Measurements from ENCODE around the gene CNTNAP4. TPM values are rescaled to one million over a fixed set of nuclear protein-coding genes. Genes with fewer than 3 reads are reported as not detected.

The CNTNAP4 gene
- total RNA-seq, 1 experiment from 2014 or later, result not detected

DNA sequence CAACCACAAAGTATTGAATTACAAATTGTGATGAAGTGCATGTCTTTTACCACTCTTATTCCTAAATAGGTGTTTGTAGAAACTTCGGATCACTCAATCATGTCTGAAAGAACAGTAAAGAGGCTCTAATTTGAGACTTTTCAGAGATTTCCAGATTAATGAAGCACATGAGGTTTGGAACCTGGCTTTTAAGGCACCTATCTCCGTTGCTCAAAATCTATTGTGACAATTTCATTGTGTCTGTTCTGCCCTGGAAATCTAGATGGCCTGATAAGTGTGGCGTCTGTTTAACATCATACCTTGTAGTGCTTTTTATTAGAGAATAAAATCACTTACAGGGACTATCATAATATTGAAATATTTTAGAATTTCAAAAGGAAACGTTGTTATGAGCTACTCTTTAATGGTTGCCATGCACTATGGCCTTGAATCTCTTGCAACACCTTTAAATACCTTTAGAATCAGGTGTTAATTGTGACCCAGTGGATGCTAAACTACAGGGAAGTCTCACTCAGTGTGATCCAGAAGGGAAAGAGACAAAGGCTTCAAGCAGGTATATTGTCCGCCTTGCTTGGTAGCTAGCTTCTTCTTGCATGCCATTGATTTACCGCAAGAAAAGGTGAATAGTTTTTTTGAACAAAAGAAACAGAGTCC lies 210.3 kb downstream of the CNTNAP4 start:
- DNase-seq (ENCODE audit: low read depth), result no peak

DNA sequence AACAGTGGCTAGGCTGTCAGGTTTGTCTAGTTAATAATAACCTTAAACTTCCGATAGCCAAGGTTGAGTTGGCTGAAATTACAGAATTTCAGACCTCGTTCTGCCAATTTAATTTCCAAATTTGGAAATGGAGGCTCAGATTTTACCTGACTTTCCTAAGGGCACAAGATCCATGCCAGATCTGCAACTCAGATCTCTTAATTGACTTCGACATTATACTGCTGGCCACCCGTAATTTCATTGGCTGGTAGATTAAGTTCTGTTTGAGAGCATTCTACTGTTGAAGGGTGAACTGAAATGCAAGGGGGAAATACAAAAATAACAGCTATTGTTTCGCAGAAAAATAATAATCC lies 210.8 kb downstream of the CNTNAP4 start:
- DNase-seq (ENCODE audit: low read depth), result no peak

- no peak for DNase-seq (ENCODE audit: low read depth)
These were observed 212.9 kb downstream of the CNTNAP4 start for GRCh38 chr16:76490036-76490639.

DNA sequence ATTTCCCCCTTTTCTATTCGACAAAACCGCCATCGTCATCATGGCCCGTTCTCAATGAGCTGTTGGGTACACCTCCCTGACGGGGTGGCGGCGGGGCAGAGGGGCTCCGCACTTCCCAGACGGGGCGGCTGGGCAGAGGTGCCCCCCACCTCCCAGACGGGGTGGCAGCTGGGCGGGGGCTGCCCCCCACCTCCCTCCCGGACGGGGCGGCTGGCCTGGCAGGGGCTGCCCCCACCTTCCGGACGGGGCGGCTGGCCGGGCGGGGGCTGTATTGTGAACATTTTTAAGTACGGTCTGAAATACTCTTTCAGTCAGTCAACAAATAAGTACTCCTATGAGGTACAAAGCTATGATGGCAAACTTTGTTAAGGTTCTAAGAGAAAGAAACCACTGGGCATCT lies 222.8 kb downstream of the CNTNAP4 start:
- DNase-seq (ENCODE audit: low read depth), result no peak

- DNase-seq (ENCODE audit: low read depth), result no peak
These were observed 224.9 kb downstream of the CNTNAP4 start for GRCh38 chr16:76502063-76502462.

DNA sequence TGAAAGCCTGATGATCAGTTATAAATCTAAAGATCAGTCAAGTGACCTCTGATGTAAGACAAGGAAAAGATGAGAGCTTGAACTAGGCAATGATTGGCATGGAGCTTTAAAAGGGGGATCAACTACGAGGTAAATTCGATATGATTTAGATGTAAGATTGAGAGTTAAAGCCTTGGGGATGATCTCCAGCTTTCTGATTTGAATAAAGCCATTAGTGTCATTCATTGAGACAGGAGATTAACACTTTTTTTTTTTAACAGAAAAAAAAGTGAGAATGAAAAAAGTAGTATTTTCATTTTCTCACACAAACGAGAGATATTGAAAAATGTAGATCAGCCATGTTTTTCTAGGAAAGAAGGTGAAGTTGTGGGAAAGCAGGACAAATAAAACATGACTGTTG lies 225.4 kb downstream of the CNTNAP4 start:
- DNase-seq (ENCODE audit: low read depth), result no peak

GRCh38 chr16:76503091-76503490 lies 225.9 kb downstream of the CNTNAP4 start:
- DNase-seq (ENCODE audit: low read depth), result no peak

- DNase-seq (ENCODE audit: low read depth), result no peak
These were observed 234.0 kb downstream of the CNTNAP4 start for GRCh38 chr16:76511203-76511602.

GRCh38 chr16:76518781-76519180 lies 241.6 kb downstream of the CNTNAP4 start:
- DNase-seq (ENCODE audit: low read depth), result no peak

DNA sequence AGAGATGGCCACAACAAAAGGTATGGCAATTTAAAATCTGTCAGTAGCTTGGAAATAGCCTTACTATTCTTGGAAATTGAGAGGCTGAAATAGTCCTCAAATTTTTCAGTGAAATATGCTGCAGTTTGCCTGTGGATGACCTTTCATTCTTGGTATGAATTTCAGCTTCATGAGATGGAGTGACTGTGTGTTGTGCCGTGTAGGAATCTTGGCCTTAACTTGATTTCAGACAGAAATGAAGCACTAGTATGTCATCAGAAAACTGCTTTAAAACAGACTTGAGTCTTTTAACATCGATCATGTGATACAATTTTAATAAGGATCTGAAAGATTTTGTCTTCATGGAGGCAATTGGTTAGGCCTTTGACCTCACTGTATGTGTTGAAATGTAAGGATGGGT lies 247.2 kb downstream of the CNTNAP4 start:
- DNase-seq (ENCODE audit: low read depth), result no peak

GRCh38 chr16:76524769-76525168 lies 247.6 kb downstream of the CNTNAP4 start:
- DNase-seq (ENCODE audit: low read depth), result no peak

DNA sequence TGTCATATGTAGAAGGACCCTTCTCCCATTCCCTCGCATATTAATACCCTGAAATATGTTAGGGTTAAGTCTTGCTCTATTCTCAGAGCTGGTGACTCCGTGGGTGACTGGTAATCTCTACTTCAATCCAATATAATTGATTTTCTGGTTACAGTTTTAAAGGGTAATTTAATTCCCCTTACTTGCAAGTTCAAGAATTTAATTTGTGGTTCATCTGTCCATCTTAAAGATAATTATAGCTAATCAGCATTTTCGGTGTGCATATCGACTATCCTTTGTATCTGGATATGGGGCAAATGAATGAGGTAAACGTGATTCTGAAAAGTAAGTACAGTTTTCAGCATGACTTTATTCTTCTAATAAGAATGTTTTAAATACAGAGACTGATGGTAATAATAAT lies 250.0 kb downstream of the CNTNAP4 start:
- DNase-seq (ENCODE audit: low read depth), result no peak

GRCh38 chr16:76529120-76529519 lies 251.9 kb downstream of the CNTNAP4 start:
- DNase-seq (ENCODE audit: low read depth), result no peak

GRCh38 chr16:76531236-76531635 lies 254.0 kb downstream of the CNTNAP4 start:
- DNase-seq (ENCODE audit: low read depth), result no peak

DNA sequence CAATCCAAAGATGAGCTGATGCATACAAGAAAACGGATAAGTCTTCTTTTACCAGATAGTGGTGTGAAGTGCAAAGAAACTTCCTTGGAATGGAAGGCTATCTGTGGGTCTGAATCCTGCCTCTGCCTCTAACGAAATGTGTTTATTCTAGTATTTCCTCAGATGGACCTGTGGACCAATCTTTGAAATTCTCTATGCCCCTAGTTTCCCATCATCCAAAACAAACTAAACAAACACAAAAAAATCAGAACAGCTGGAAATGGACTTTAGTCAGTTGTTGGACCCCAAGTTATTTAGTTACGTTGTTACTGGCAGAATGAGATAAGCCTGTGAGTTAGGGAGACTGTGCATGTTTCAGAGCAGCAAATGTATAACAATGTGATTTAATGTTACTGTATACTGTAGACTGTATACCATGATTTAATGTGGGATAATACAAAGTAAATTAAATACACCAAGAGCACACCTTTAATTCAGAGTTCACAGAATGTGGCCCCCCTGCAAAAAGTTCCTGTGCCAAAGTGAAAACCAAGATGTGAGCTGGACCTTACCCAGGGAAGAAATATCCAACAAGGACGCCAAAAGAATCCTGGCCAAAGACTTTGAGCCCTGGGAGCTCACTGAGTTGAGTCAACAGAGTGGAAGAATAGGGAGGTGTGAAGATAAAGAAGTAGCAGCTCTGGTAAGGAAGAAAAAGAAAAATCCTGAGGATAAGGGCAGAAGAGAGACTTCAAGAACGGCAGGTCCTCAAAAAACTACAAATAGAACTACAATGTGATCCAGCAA lies 255.2 kb downstream of the CNTNAP4 start:
- DNase-seq (ENCODE audit: low read depth), result no peak

DNA sequence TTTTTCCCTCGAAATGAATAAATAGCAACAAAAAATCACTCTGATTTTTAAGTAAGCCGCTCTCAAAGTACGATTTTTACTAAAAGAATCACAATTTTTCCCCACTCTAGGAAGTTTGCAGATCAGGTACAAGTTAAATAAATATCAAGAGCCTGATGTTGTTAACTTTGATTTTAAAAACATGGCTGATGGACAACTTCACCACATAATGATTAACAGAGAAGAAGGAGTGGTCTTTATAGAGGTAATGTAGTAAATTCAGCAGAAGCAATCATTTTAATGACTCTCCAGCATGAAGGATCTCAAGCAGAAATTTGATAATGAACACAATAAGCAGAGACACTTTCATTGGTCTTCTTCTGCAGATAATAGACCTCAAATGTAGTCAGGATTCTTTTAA lies 262.4 kb downstream of the CNTNAP4 start:
- no peak for DNase-seq (ENCODE audit: low read depth)

GRCh38 chr16:76541070-76541469 lies 263.9 kb downstream of the CNTNAP4 start:
- no peak for DNase-seq (ENCODE audit: low read depth)

DNA sequence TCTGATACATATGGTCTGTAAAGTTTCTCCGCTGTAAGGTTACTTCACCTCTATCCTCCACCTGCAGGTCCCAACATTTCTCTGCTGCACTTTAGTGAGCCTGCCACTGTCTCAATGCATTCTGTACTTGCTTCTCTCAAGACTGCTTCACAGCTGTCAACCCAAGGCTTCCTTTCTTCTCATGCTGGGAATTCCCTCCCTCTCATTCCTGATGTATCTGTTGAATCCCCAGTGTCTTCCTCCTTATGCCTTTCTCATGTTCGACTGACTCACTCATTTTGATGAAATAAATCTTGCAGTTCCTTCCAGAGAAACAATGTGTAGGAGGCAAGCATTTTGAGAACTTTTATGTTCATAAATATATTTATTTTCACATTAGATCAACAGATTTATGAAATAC lies 288.3 kb downstream of the CNTNAP4 start:
- DNase-seq (ENCODE audit: low read depth), result no peak

DNA sequence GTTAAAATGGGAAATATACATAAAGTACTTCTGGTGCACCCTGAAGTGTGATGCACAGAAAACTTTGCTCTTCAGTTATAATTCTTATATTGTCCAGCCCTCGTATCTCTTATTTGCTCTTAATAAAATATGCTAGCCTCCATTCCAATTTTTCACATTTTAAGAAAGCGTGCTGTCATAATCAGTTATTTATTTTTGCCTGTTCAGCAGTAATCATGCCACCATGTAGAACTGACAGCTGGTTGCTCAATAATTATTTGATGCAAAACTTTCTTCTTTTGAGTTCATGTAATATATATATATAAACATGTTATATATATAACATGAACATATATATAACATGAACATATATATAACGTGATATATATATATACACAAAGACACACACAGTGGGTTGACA lies 294.6 kb downstream of the CNTNAP4 start:
- DNase-seq (ENCODE audit: low read depth), result no peak

- DNase-seq (ENCODE audit: low read depth), result no peak
These were observed 296.1 kb downstream of the CNTNAP4 start for GRCh38 chr16:76573281-76573680.

GRCh38 chr16:76574651-76575050 lies 297.4 kb downstream of the CNTNAP4 start:
- DNase-seq (ENCODE audit: low read depth), result no peak

- DNase-seq (ENCODE audit: low read depth), result no peak
These were observed 299.3 kb downstream of the CNTNAP4 start for GRCh38 chr16:76576526-76576925.

DNA sequence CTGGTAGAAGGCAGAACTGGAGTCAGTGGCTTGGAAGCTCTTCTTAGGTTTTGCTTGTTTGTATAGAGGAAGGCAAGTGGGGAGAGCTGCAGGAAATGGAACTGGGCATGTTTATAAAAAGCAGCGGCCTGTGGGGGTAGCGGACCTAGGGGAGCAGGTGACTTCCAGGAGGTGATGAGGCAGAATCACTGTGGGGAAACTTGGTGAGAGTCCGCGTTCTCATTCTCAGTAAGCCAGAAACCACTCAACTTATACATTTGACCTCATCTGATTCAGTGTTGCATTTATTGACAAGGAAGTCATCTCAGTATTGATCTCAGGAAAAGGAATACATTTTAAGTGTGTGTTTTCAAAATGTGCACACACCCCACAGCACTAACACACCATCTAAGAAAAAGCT lies 299.8 kb downstream of the CNTNAP4 start:
- DNase-seq (ENCODE audit: low read depth), result no peak
